Measurements from ENCODE around the gene ITIH3.

The ITIH3 gene

GRCh38 chr3:52779837-52780585 is 14.6 kb upstream of the ITIH3 start:
- no peak overlapping the region for H3K4me3 ChIP-seq (ENCODE audit: low read depth, low read length)

DNA sequence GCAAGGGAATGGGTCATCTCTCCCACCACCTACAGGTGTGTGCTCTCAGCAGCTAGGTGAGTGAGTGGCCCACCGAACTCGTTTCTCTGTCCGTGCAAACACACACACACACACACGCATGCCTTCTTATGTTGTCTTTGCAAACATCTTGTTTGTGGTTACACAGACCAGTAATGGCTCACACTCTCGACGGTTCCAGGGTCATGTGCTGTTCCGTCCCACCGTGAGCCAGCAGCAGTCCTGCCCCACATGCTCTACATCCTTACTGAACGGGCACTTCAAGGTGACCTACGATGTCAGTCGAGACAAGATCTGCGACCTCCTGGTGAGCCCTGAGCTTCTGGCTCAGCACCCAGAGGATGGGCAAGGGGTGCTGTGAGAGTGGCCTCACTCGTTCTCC is 12.9 kb upstream of the ITIH3 start:
- no peak overlapping the region for H3K4me3 ChIP-seq (ENCODE audit: low read depth, low read length)

- no peak overlapping the region for H3K4me3 ChIP-seq (ENCODE audit: low read depth, low read length)
Observed at GRCh38 chr3:52782412-52783210, 12.0 kb upstream of the ITIH3 start.

GRCh38 chr3:52783211-52783555 is 11.4 kb upstream of the ITIH3 start:
- no peak overlapping the region for H3K4me3 ChIP-seq (ENCODE audit: low read depth, low read length)

DNA sequence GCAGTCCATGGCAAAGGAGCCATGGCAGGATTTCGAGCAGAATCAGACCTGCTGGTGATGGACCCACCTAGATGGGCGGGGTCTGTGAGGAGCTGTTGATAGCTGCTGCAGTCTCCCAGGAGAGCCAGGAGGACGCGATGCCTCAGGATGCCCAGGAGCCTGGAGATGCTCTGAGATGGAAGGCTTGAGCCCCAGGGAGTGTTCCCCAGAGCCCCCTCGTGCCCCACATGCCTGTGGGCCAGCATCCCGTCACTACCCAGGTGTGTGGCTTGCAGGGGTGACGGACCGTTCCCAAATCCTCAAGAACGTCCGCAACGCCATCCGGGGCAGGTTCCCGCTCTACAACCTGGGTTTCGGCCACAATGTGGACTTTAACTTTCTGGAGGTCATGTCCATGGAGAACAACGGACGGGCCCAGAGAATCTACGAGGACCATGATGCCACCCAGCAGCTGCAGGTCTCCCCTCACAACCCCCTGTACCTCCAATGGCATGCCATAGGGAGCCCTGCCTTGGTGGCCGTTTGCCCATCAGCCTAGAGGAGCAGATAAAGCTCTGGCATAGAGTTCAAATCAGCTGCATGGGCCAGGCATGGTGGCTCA is 10.5 kb upstream of the ITIH3 start:
- H3K4me3 ChIP-seq (ENCODE audit: low read depth, low read length) = no peak overlapping the region

GRCh38 chr3:52784931-52785590 is 9.5 kb upstream of the ITIH3 start:
- H3K4me3 ChIP-seq (ENCODE audit: low read depth, low read length) = no peak overlapping the region

GRCh38 chr3:52786330-52787215 is 8.0 kb upstream of the ITIH3 start:
- H3K4me3 ChIP-seq (ENCODE audit: low read depth, low read length) = no peak overlapping the region

- no peak overlapping the region for H3K4me3 ChIP-seq (ENCODE audit: low read depth, low read length)
Observed at GRCh38 chr3:52787246-52787645, 7.3 kb upstream of the ITIH3 start.

- no peak overlapping the region for H3K4me3 ChIP-seq (ENCODE audit: low read depth, low read length)
Observed at GRCh38 chr3:52787672-52788625, 6.6 kb upstream of the ITIH3 start.

DNA sequence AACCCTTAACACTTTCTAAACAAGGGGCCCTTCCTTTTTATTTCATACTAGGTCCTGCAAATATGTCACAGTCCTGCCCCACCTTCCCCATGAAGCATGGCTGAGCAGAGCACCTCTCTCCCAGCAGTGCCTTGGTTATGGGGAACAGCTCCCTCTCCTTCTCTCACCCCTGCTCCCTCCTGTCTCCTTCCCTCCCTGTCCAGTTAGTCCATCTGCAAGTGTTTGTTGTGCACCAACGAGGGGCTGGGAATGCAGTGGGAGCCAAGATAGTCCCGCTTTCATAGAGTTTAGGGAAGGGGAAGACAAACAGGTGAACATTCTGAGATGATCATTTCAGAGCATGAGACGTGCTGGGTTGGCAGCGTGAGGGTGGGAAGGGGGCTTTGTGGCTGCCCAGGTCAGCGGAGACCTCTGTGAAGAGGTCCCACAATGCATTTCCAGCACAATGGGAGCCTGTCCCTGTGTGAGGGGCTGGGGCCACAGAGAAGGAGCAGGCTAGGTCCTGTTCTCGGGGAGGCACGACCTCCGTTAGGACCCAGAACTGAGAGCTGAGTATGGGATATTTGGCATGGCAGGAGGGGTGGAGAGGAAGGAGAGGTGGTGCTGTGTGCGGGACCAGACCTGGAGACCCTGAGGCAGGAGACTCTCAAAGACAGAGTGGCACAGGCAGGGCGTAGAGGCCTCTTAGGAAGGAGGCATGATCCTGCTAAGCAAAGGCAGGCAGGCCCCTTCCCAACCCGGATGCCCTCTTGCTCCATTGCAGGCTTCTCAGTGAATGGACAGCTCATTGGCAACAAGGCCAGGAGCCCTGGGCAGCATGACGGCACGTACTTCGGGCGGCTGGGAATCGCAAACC is 5.5 kb upstream of the ITIH3 start:
- no peak overlapping the region for H3K4me3 ChIP-seq (ENCODE audit: low read depth, low read length)

DNA sequence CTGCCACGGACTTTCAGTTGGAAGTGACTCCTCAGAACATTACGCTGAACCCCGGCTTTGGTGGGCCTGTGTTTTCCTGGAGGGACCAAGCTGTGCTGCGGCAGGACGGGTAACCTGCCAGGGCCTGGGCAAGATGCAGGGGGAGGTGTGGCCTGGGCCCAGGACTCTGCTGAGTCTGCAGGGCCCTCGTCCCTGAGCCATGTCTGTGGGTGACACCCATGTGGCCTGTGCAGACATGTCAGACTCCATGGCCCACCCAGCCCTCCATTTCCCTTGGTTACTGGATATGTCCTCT is 4.9 kb upstream of the ITIH3 start:
- no peak overlapping the region for H3K4me3 ChIP-seq (ENCODE audit: low read depth, low read length)

DNA sequence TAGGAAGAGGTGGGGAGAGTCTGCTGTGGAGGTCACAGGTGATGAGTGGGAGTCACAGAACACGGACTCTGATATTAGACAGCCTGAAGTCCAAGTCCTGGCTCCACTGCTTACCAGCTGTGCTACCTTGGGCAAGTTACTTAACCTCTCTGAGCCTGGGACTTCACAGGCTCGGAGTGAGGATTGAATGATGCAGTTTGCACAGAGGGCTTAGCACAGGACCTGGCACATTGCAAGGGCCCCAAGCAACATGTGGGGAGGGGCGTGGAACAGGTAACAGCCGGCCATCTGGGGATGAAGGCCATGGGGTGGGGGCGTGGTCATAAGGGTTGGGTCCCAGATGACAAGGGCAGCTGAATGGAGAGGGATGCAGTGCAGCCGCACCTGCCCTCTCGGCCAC is 4.3 kb upstream of the ITIH3 start:
- no peak overlapping the region for H3K4me3 ChIP-seq (ENCODE audit: low read depth, low read length)

- no peak overlapping the region for H3K4me3 ChIP-seq (ENCODE audit: low read depth, low read length)
Observed at GRCh38 chr3:52790741-52791140, 3.9 kb upstream of the ITIH3 start.

DNA sequence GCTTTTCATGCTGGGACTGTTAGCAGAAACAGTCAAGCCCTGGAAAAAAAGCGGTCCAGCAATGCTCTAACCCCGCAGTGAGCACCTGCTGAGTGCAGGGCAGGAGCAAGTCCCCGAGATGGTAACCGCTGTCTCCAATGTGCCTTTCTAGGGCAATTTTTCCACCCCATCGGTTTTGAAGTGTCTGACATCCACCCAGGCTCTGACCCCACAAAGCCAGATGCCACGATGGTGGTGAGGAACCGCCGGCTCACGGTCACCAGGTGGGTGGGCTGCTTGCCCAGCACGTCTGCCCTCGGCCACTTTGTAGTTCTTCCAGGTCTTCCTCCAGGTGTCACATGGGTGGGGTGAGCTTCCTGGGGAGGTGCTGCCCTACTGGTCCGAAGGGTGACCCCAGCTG is 3.2 kb upstream of the ITIH3 start:
- H3K4me3 ChIP-seq (ENCODE audit: low read depth, low read length) = no peak overlapping the region

DNA sequence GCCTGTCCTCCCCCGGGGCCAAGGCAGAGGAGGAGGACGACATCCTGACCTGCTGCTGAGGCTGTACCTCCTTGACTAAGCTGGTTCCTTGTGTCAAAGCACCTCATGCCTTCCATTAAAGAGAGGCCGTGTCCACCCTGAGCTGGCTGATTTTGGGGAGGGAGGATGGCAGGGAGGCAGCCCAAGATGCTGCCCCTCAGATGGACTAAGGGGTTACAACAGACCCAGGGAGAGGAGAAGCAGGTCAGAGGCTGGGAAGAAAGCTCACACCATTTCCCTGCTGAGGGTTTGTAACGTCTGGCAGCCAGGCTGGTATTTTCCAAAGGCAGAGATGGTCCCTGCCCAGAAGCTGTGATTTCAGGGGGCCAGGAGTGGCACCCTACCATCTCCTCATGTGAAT is 2.7 kb upstream of the ITIH3 start:
- H3K4me3 ChIP-seq (ENCODE audit: low read depth, low read length) = no peak overlapping the region

GRCh38 chr3:52792413-52792812 is 2.2 kb upstream of the ITIH3 start:
- no peak overlapping the region for H3K4me3 ChIP-seq (ENCODE audit: low read depth, low read length)

GRCh38 chr3:52792961-52793695 is 1.5 kb upstream of the ITIH3 start:
- no peak overlapping the region for H3K4me3 ChIP-seq (ENCODE audit: low read depth, low read length)

Measured in iPS-11a (cell line).